Middle frontal gyrus (tissue), 1 donor: ENCODE results near the gene C10orf143.
"Not testable (repeated sequence)": the region's sequence is repeated elsewhere in the genome, so short reads cannot be mapped to it uniquely, and the experiment has no call there.

Source experiments
- DNase-seq: peaks from one replicate; pipeline ENCODE4 v3.0.0-alpha.2; 2015; ENCODE audit warnings: low spot score; ENCODE audit errors: extremely low spot score

Gene C10orf143

GRCh38 chr10:130110246-130111112 lies at the start of gene C10orf143:
Gene C10orf143, minus strand, starts transcription at chr10:130110830. Its CDS starts 58 bp downstream, at chr10:130110772.
- DNase-seq = peak; percentile 94

- no peak for DNase-seq
These were observed 48.7 kb upstream of the C10orf143 start for GRCh38 chr10:130159192-130159794.

- no peak for DNase-seq
These were observed 35.4 kb upstream of the C10orf143 start for GRCh38 chr10:130146042-130146441.

- DNase-seq = no peak
These were observed 31.2 kb upstream of the C10orf143 start for GRCh38 chr10:130141878-130142277.

GRCh38 chr10:130141460-130141859 lies 30.8 kb upstream of the C10orf143 start:
- no peak for DNase-seq

GRCh38 chr10:130141038-130141437 lies 30.4 kb upstream of the C10orf143 start:
- no peak for DNase-seq

GRCh38 chr10:130140425-130140824 lies 29.8 kb upstream of the C10orf143 start:
- DNase-seq = no peak

- no peak for DNase-seq
These were observed 27.8 kb upstream of the C10orf143 start for GRCh38 chr10:130138479-130138866.

GRCh38 chr10:130137659-130138478 lies 27.2 kb upstream of the C10orf143 start:
- DNase-seq = no peak

- DNase-seq = no peak
These were observed 26.4 kb upstream of the C10orf143 start for GRCh38 chr10:130137090-130137448.

- peak; percentile 81 for DNase-seq
These were observed 25.8 kb upstream of the C10orf143 start, which contains the start of gene GLRX3 for GRCh38 chr10:130136226-130137089. Gene GLRX3, plus strand, starts transcription at chr10:130136391. Its CDS starts 30 bp downstream, at chr10:130136421.

- DNase-seq = no peak
These were observed 25.1 kb upstream of the C10orf143 start for GRCh38 chr10:130135676-130136225.

GRCh38 chr10:130128922-130129321 lies 18.3 kb upstream of the C10orf143 start:
- DNase-seq = no peak

- no peak for DNase-seq
These were observed 17.6 kb upstream of the C10orf143 start for GRCh38 chr10:130128062-130128781.

- DNase-seq = peak; percentile 70
These were observed 16.9 kb upstream of the C10orf143 start for GRCh38 chr10:130127364-130128061.

GRCh38 chr10:130121486-130122079 lies 11.0 kb upstream of the C10orf143 start:
- DNase-seq = no peak

- not testable (repeated sequence) for DNase-seq
These were observed 6.9 kb upstream of the C10orf143 start for GRCh38 chr10:130117535-130117934.

GRCh38 chr10:130116942-130117341 lies 6.3 kb upstream of the C10orf143 start:
- not testable (repeated sequence) for DNase-seq

- DNase-seq = no peak
These were observed 2.2 kb upstream of the C10orf143 start for GRCh38 chr10:130112821-130113220.
